Activated CD8-positive, alpha-beta T cell treated with anti-CD3 and anti-CD28 coated beads, Interleukin-2, amount 10 ng/mL, durations not matched to agents 7 days and 5 days (primary cell): Measurements from ENCODE around the gene EIF2B1. TPM values are rescaled to one million over a fixed set of nuclear protein-coding genes. Genes with fewer than 3 reads are reported as not detected.

Experiments
- total RNA-seq, 2 experiments: library from RNA; stranded (reverse); gene quantifications; one replicate each; pipeline ENCODE4 v1.2.3, GENCODE V29; 2021

The EIF2B1 gene
- total RNA-seq, 2 experiments from 2014 or later, result 70.2 to 73.6 TPM

Other genes starting within 250 kb of the EIF2B1 start
- 10 to 100 TPM; 78.5 to 85.1 TPM for gene KMT5A, start 249.6 kb downstream of the EIF2B1 start, total RNA-seq
- gene RILPL2, start 197.0 kb downstream of the EIF2B1 start, total RNA-seq, result 1 to 10 TPM; 4.7 to 5.1 TPM
- 10 to 100 TPM; 22.9 to 24.1 TPM for gene SNRNP35, start 175.5 kb downstream of the EIF2B1 start, total RNA-seq
- gene RILPL1, start 100.0 kb downstream of the EIF2B1 start, total RNA-seq, result under 1 TPM; 0.91 to 0.92 TPM
- 100 to 1,000 TPM; 151 to 153 TPM for gene TMED2, start 49.1 kb downstream of the EIF2B1 start, total RNA-seq
- 10 to 100 TPM; 44.7 to 44.8 TPM for gene DDX55, start 31.6 kb downstream of the EIF2B1 start, total RNA-seq
- 10 to 100 TPM; 42.9 to 47.0 TPM for gene GTF2H3, start 143 bp upstream of the EIF2B1 start, total RNA-seq
- gene TCTN2, start 37.4 kb upstream of the EIF2B1 start, total RNA-seq, result 1 to 10 TPM; 2.9 to 3.4 TPM
- 10 to 100 TPM; 44.7 to 51.3 TPM for gene ATP6V0A2, start 78.7 kb upstream of the EIF2B1 start, total RNA-seq
- under 1 TPM; 0.18 TPM for gene DNAH10, start 128.6 kb upstream of the EIF2B1 start, total RNA-seq